Loucy (cell line): ENCODE measurements around the gene SMG7.

Source experiments
- H2AFZ ChIP-seq: fragments of 200-600 bp; sonication (generic); 2 replicates; pipeline ENCODE4 v1.6.0; 2016; ENCODE audit warnings: antibody characterized with exemption, mild to moderate bottlenecking, low read length, moderate library complexity
- H3F3A ChIP-seq: fragments of 200-600 bp; 2 replicates; pipeline ENCODE4 v1.6.0; 2016; ENCODE audit warnings: antibody characterized with exemption, low read depth, mild to moderate bottlenecking
- H3K27me3 ChIP-seq: fragments of 200-600 bp; sonication (generic); 2 replicates; pipeline ENCODE4 v1.6.1; 2014; ENCODE audit warnings: low read length, mild to moderate bottlenecking; ENCODE audit not compliant: insufficient read depth, poor library complexity, severe bottlenecking
- H3K36me3 ChIP-seq: fragments of 200-600 bp; sonication (generic); 2 replicates; pipeline ENCODE4 v1.6.1; 2016; ENCODE audit warnings: low read length; ENCODE audit not compliant: insufficient read depth
- H3K4me1 ChIP-seq: fragments of 200-600 bp; sonication (generic); 2 replicates; pipeline ENCODE4 v1.5.1; 2014; ENCODE audit warnings: low read length, mild to moderate bottlenecking; ENCODE audit not compliant: insufficient read depth, poor library complexity, severe bottlenecking
- H3K4me2 ChIP-seq: fragments of 200-600 bp; sonication (generic); 2 replicates; pipeline ENCODE4 v1.6.0; 2014; ENCODE audit warnings: antibody characterized with exemption, low read length, low read depth, mild to moderate bottlenecking; ENCODE audit not compliant: poor library complexity, severe bottlenecking
- H3K4me3 ChIP-seq: fragments of 200-600 bp; sonication (generic); 2 replicates; pipeline ENCODE4 v1.5.1; 2014; ENCODE audit warnings: low read length, mild to moderate bottlenecking, mixed read lengths; ENCODE audit not compliant: poor library complexity, severe bottlenecking
- H3K79me2 ChIP-seq: fragments of 200-600 bp; sonication (generic); 2 replicates; pipeline ENCODE4 v1.6.1; 2014; ENCODE audit warnings: low read length; ENCODE audit not compliant: insufficient read depth
- H3K9ac ChIP-seq: fragments of 200-600 bp; sonication (generic); 2 replicates; pipeline ENCODE4 v1.6.0; 2014; ENCODE audit warnings: mild to moderate bottlenecking, low read depth, low read length, moderate library complexity; ENCODE audit not compliant: poor library complexity, severe bottlenecking
- H3K9me2 ChIP-seq: fragments of 200-600 bp; sonication (generic); replicated peaks from 2 replicates; pipeline ENCODE4 v1.6.1; 2016; ENCODE audit warnings: low read depth, low read length, mixed read lengths
- H3K9me3 ChIP-seq: fragments of 200-600 bp; sonication (generic); 2 replicates; pipeline ENCODE4 v1.6.1; 2014; ENCODE audit warnings: mild to moderate bottlenecking, antibody characterized with exemption, low read length, low read depth; ENCODE audit not compliant: insufficient read depth
- H4K20me1 ChIP-seq: fragments of 200-600 bp; sonication (generic); 2 replicates; pipeline ENCODE4 v1.6.0; 2014; ENCODE audit warnings: antibody characterized with exemption, low read length, mild to moderate bottlenecking; ENCODE audit not compliant: insufficient read depth, poor library complexity, severe bottlenecking
- CTCF ChIP-seq: fragments of 200-600 bp; sonication (generic); conservative IDR thresholded peaks from 2 replicates; pipeline ENCODE4 v1.5.1; 2014; ENCODE audit warnings: mild to moderate bottlenecking, antibody characterized with exemption, low read length
- EZH2phosphoT487 ChIP-seq: fragments of 200-600 bp; IDR thresholded peaks from 2 replicates; pipeline ENCODE4 v1.6.1; 2018; ENCODE audit warnings: antibody characterized with exemption, mild to moderate bottlenecking, moderate library complexity, borderline replicate concordance

The SMG7 gene

DNA sequence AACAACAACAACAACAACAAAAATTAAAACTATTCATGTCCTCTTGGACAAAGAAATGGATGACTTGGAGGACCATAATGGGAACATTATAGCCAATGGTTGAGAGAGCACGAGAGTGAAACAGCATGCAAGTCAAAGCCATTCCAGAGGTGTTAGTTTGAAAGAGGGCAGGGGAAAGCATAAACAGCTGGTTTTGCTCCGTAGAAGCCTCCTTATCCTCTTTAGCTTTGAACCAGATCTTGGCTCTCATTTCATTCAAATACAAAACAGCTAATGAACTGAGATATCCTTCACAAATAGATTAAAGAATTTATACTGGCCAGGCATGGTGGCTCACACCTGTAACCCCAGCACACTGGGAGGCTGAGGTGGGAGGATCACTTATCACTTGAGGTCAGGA, 8.7 kb upstream of the SMG7 start:
- H2AFZ ChIP-seq, result no peak overlapping the region

GRCh38 chr1:183466781-183467180, 5.5 kb upstream of the SMG7 start:
- no peaks in the 10 kb centered on the region for H3K27me3 ChIP-seq
- H3K4me3 ChIP-seq, result no peak overlapping the region
- no peaks in the 10 kb centered on the region for H4K20me1 ChIP-seq
- H3K4me1 ChIP-seq, result peaks cover 6% of the 10 kb centered on the region
- no peak overlapping the region for H3K9ac ChIP-seq
- no peak for TF ChIP-seq CTCF
- no peak for TF ChIP-seq EZH2phosphoT487
- no peak overlapping the region for H2AFZ ChIP-seq
- no peaks in the 10 kb centered on the region for H3K9me3 ChIP-seq
- no peaks in the 10 kb centered on the region for H3K79me2 ChIP-seq
- no peak overlapping the region for H3K4me2 ChIP-seq
- H3K9me2 ChIP-seq, result no peaks in the 10 kb centered on the region
- H3K36me3 ChIP-seq, result no peaks in the 10 kb centered on the region
- H3F3A ChIP-seq, result no peaks in the 10 kb centered on the region

More for the DNA sequence above, 8.7 kb upstream of the SMG7 start:
- Histone ChIP-seq H3K4me1 (no peaks in the 10 kb centered on the region), H3K79me2 (no peaks in the 10 kb centered on the region), H4K20me1 (no peaks in the 10 kb centered on the region), H3K9me3 (no peaks in the 10 kb centered on the region), H3K36me3 (no peaks in the 10 kb centered on the region), H3K4me2 (no peak overlapping the region), H3F3A (no peaks in the 10 kb centered on the region), H3K4me3 (no peak overlapping the region), H3K9ac (no peak overlapping the region), H3K27me3 (no peaks in the 10 kb centered on the region), H3K9me2 (no peaks in the 10 kb centered on the region)
- TF ChIP-seq CTCF (no peak), EZH2phosphoT487 (no peak)

- Histone ChIP-seq H3K27me3 (no peaks in the 10 kb centered on the region), H3K36me3 (no peaks in the 10 kb centered on the region), H3K4me3 (no peak overlapping the region), H3K9ac (no peak overlapping the region), H3K9me2 (no peaks in the 10 kb centered on the region), H3K79me2 (peaks cover 4% of the 10 kb centered on the region), H3K4me2 (no peak overlapping the region), H3F3A (no peaks in the 10 kb centered on the region), H2AFZ (no peak overlapping the region), H3K4me1 (peaks cover 6% of the 10 kb centered on the region), H3K9me3 (no peaks in the 10 kb centered on the region), H4K20me1 (peaks cover 4% of the 10 kb centered on the region)
- TF ChIP-seq CTCF, result no peak
- no peak for TF ChIP-seq EZH2phosphoT487
Measured at GRCh38 chr1:183467687-183468086, 4.6 kb upstream of the SMG7 start.
